WTC11 (cell line): ENCODE results near the gene PKDCC. TPM values are rescaled to one million over a fixed set of nuclear protein-coding genes. Genes with fewer than 3 reads are reported as not detected.

Experiments
- ATAC-seq: fragments of 200-7000 bp; cut with Tn5 transposase; 2 replicates; pipeline ENCODE4 v1.10.0; 2021; ENCODE audit warnings: mild to moderate bottlenecking, moderate library complexity
- CTCF ChIA-PET: fragments of 300-600 bp; sonication (Branson Sonifier 250); formaldehyde crosslinking; loops from one replicate; lab custom pipeline; 2021; ENCODE audit warnings: antibody characterized with exemption; lab: Charles Lee
- POLR2A ChIA-PET: fragments of 350-600 bp; sonication (Branson Sonifier 250); formaldehyde crosslinking; loops from one replicate; lab custom pipeline; 2021; ENCODE audit warnings: antibody characterized with exemption; lab: Charles Lee
- DNase-seq: peaks from one replicate; pipeline ENCODE4 v3.0.0; 2021; ENCODE audit warnings: low spot score
- H3K27ac Mint-ChIP-seq: 2 replicates; pipeline ENCODE4 v1.8.0; 2021; ENCODE audit warnings: mixed read lengths
- H3K27me3 Mint-ChIP-seq: 2 replicates; pipeline ENCODE4 v1.8.0; 2021; ENCODE audit warnings: low read depth, mild to moderate bottlenecking, moderate library complexity, mixed read lengths
- H3K36me3 Mint-ChIP-seq: 2 replicates; pipeline ENCODE4 v1.8.0; 2021; ENCODE audit warnings: mixed read lengths
- H3K4me1 Mint-ChIP-seq: 2 replicates; pipeline ENCODE4 v1.8.0; 2022; ENCODE audit warnings: mixed read lengths
- H3K4me3 Mint-ChIP-seq: 2 replicates; pipeline ENCODE4 v1.8.0; 2021; ENCODE audit warnings: mild to moderate bottlenecking, moderate library complexity, mixed read lengths
- H3K9me3 Mint-ChIP-seq: 2 replicates; pipeline ENCODE4 v1.8.0; 2021; ENCODE audit warnings: mixed read lengths
- ARID4B ChIP-seq: sonication (generic); formaldehyde crosslinking; IDR thresholded peaks from 2 replicates; pipeline ENCODE4 v1.8.0; 2023; ENCODE audit warnings: missing genetic modification reagents, mild to moderate bottlenecking, borderline replicate concordance
- ATF2 ChIP-seq: sonication (generic); formaldehyde crosslinking; IDR thresholded peaks from 2 replicates; pipeline ENCODE4 v1.8.1; 2022; ENCODE audit warnings: low read depth, missing genetic modification reagents, borderline replicate concordance
- CBFB ChIP-seq: sonication (generic); formaldehyde crosslinking; IDR thresholded peaks from 2 replicates; pipeline ENCODE4 v1.8.1; 2022; ENCODE audit warnings: mild to moderate bottlenecking, low read depth, missing genetic modification reagents
- EMX1 ChIP-seq: fragments of 250-450 bp; sonication (Bioruptor Pico); IDR thresholded peaks from 2 replicates; pipeline ENCODE4 v1.8.0; 2021; ENCODE audit warnings: mild to moderate bottlenecking
- FOXJ3 ChIP-seq: sonication (generic); formaldehyde crosslinking; IDR thresholded peaks from 2 replicates; pipeline ENCODE4 v1.9.0; 2021; ENCODE audit warnings: missing genetic modification reagents, mild to moderate bottlenecking, borderline replicate concordance
- GABPB1 ChIP-seq: sonication (generic); formaldehyde crosslinking; IDR thresholded peaks from 2 replicates; pipeline ENCODE4 v1.8.1; 2023; ENCODE audit warnings: mild to moderate bottlenecking, missing genetic modification reagents
- GTF2I ChIP-seq: fragments of 250-450 bp; sonication (Bioruptor Pico); conservative IDR thresholded peaks from 2 replicates; pipeline ENCODE4 v1.4.0; 2021; ENCODE audit warnings: mild to moderate bottlenecking
- HMGXB4 ChIP-seq: sonication (generic); formaldehyde crosslinking; IDR thresholded peaks from 2 replicates; pipeline ENCODE4 v1.8.1; 2023; ENCODE audit warnings: mild to moderate bottlenecking, moderate library complexity, missing genetic modification reagents
- NFATC4 ChIP-seq: fragments of 250-450 bp; sonication (Bioruptor Pico); IDR thresholded peaks from 2 replicates; pipeline ENCODE4 v1.9.0; 2021; ENCODE audit warnings: mild to moderate bottlenecking
- PRDM15 ChIP-seq: sonication (generic); formaldehyde crosslinking; IDR thresholded peaks from 2 replicates; pipeline ENCODE4 v1.8.0; 2022; ENCODE audit warnings: missing genetic modification reagents
- PRRX2 ChIP-seq: fragments of 250-450 bp; sonication (Bioruptor Pico); IDR thresholded peaks from 2 replicates; pipeline ENCODE4 v1.8.0; 2021; ENCODE audit warnings: mild to moderate bottlenecking
- RELA ChIP-seq: sonication (generic); formaldehyde crosslinking; IDR thresholded peaks from 2 replicates; pipeline ENCODE4 v1.8.1; 2022; ENCODE audit warnings: missing genetic modification reagents, mild to moderate bottlenecking, borderline replicate concordance
- SMAD4 ChIP-seq: sonication (generic); formaldehyde crosslinking; IDR thresholded peaks from 2 replicates; pipeline ENCODE4 v1.8.0; 2022; ENCODE audit warnings: mild to moderate bottlenecking, missing genetic modification reagents
- TEAD1 ChIP-seq: sonication (generic); formaldehyde crosslinking; IDR thresholded peaks from 2 replicates; pipeline ENCODE4 v1.8.0; 2022; ENCODE audit warnings: mild to moderate bottlenecking, missing genetic modification reagents
- TP53 ChIP-seq: sonication (generic); formaldehyde crosslinking; IDR thresholded peaks from 2 replicates; pipeline ENCODE4 v1.8.1; 2023; ENCODE audit warnings: mild to moderate bottlenecking, missing genetic modification reagents
- USF2 ChIP-seq: sonication (generic); formaldehyde crosslinking; IDR thresholded peaks from 2 replicates; pipeline ENCODE4 v1.8.1; 2023; ENCODE audit warnings: mild to moderate bottlenecking, missing genetic modification reagents, moderate library complexity
- ZNF138 ChIP-seq: sonication (generic); formaldehyde crosslinking; conservative IDR thresholded peaks from 2 replicates; pipeline ENCODE4 v1.8.1; 2022; ENCODE audit warnings: mild to moderate bottlenecking, moderate library complexity, missing genetic modification reagents
- ZNF232 ChIP-seq: sonication (generic); formaldehyde crosslinking; IDR thresholded peaks from 2 replicates; pipeline ENCODE4 v1.8.0; 2022; ENCODE audit warnings: mild to moderate bottlenecking, missing genetic modification reagents
- ZNF512 ChIP-seq: sonication (generic); formaldehyde crosslinking; IDR thresholded peaks from 2 replicates; pipeline ENCODE4 v1.8.1; 2022; ENCODE audit warnings: missing genetic modification reagents, borderline replicate concordance
- ZNF671 ChIP-seq: fragments of 250-450 bp; sonication (Bioruptor Pico); IDR thresholded peaks from 2 replicates; pipeline ENCODE4 v1.8.0; 2021; ENCODE audit warnings: mild to moderate bottlenecking
- total RNA-seq: library from RNA; stranded (reverse); gene quantifications from 3 replicates; pipeline ENCODE4 v1.2.3, GENCODE V29; 2021

The PKDCC gene
- total RNA-seq, 1 experiment from 2014 or later, result 27.3 TPM

GRCh38 chr2:42052702-42053481 is 5.1 kb downstream of the PKDCC start:
- H3K27ac Mint-ChIP-seq, result peak overlapping the region; percentile 45
- no peak for TF ChIP-seq SMAD4
- no peak for TF ChIP-seq ZNF232
- TF ChIP-seq TP53 (CRISPR knock-in tag), result no peak
- TF ChIP-seq ZNF671 (CRISPR knock-in tag), result no peak
- TF ChIP-seq GTF2I, result no peak
- no peak for TF ChIP-seq HMGXB4 (CRISPR knock-in tag)
- TF ChIP-seq CBFB (CRISPR knock-in tag), result no peak
- no peak for TF ChIP-seq RELA (CRISPR knock-in tag)
- TF ChIP-seq PRRX2 (CRISPR knock-in tag), result no peak
- no peak for TF ChIP-seq GABPB1 (CRISPR knock-in tag)
- TF ChIP-seq PRDM15 (CRISPR knock-in tag), result no peak
- H3K4me3 Mint-ChIP-seq, result no peak overlapping the region
- DNase-seq (no peak), ATAC-seq (no peak)
- H3K36me3 Mint-ChIP-seq, result peaks cover 13% of the 10 kb centered on the region
- H3K4me1 Mint-ChIP-seq, result peaks cover 68% of the 10 kb centered on the region
- H3K9me3 Mint-ChIP-seq, result no peaks in the 10 kb centered on the region
- H3K27me3 Mint-ChIP-seq, result peaks cover 20% of the 10 kb centered on the region
- POLR2A ChIA-PET, result interaction anchor here (0.6 to 1.2 kb wide), 3 partner anchors 104 to 183 kb away, joined by 3 read pairs; no protein-coding TSS in a partner anchor
- CTCF ChIA-PET, result interaction anchor here (0.6 to 5.4 kb wide), 5 partner anchors 12 to 183 kb away, joined by 3 to 90 read pairs (median 15); no protein-coding TSS in a partner anchor

- peaks cover 13% of the 10 kb centered on the region for H3K36me3 Mint-ChIP-seq
- peak overlapping the region; percentile 45; the same call in 1 of the 2 replicates for H3K27ac Mint-ChIP-seq
- peaks cover 68% of the 10 kb centered on the region for H3K4me1 Mint-ChIP-seq
- DNase-seq, result no peak
- H3K4me3 Mint-ChIP-seq, result no peak overlapping the region
- no peaks in the 10 kb centered on the region for H3K9me3 Mint-ChIP-seq
- peaks cover 20% of the 10 kb centered on the region for H3K27me3 Mint-ChIP-seq
- no peak for ATAC-seq
- CTCF ChIA-PET, result interaction anchor here (0.6 to 5.4 kb wide), 5 partner anchors 12 to 183 kb away, joined by 3 to 90 read pairs (median 15); no protein-coding TSS in a partner anchor
- POLR2A ChIA-PET, result interaction anchor here (1.2 kb wide), 1 partner anchor 184 kb away, joined by 3 read pairs; no protein-coding TSS in a partner anchor
- TF ChIP-seq ZNF138, result no peak
- TF ChIP-seq NFATC4 (CRISPR knock-in tag), result no peak
- TF ChIP-seq USF2 (CRISPR knock-in tag), result no peak
- TF ChIP-seq ARID4B, result no peak
- no peak for TF ChIP-seq ATF2
- no peak for TF ChIP-seq TEAD1 (CRISPR knock-in tag)
- TF ChIP-seq FOXJ3 (CRISPR knock-in tag), result no peak
- no peak for TF ChIP-seq EMX1 (CRISPR knock-in tag)
- TF ChIP-seq ZNF512 (CRISPR knock-in tag), result no peak
- no peak for TF ChIP-seq ZNF232
Measured at GRCh38 chr2:42053482-42053790, 5.6 kb downstream of the PKDCC start.
